GM10248 (cell line): ENCODE results near the gene LRRC47.
"Not testable (repeated sequence)": the region's sequence is repeated elsewhere in the genome, so short reads cannot be mapped to it uniquely, and the experiment has no call there.

Source experiments
- CTCF ChIA-PET: fragments of 300-600 bp; sonication (Branson Sonifier 250); formaldehyde crosslinking; extraction: SDS; loops from one replicate; lab custom pipeline; 2021; ENCODE audit warnings: antibody characterized with exemption; lab: Yijun Ruan, JAX
- POLR2A ChIA-PET: fragments of 350-650 bp; sonication (Branson Sonifier 250); formaldehyde crosslinking; extraction: SDS; loops from one replicate; lab custom pipeline; 2020; ENCODE audit warnings: antibody characterized with exemption; lab: Yijun Ruan, JAX
- DNase-seq: peaks from one replicate; pipeline ENCODE4 v3.0.0; 2012; ENCODE audit errors: extremely low spot score
- CTCF ChIP-seq: IDR thresholded peaks from 2 replicates; pipeline ENCODE4 v1.5.1; 2012; ENCODE audit warnings: mild to moderate bottlenecking, low read depth; ENCODE audit errors: extremely low read depth, missing control alignments, control extremely low read depth

LRRC47 gene

DNA sequence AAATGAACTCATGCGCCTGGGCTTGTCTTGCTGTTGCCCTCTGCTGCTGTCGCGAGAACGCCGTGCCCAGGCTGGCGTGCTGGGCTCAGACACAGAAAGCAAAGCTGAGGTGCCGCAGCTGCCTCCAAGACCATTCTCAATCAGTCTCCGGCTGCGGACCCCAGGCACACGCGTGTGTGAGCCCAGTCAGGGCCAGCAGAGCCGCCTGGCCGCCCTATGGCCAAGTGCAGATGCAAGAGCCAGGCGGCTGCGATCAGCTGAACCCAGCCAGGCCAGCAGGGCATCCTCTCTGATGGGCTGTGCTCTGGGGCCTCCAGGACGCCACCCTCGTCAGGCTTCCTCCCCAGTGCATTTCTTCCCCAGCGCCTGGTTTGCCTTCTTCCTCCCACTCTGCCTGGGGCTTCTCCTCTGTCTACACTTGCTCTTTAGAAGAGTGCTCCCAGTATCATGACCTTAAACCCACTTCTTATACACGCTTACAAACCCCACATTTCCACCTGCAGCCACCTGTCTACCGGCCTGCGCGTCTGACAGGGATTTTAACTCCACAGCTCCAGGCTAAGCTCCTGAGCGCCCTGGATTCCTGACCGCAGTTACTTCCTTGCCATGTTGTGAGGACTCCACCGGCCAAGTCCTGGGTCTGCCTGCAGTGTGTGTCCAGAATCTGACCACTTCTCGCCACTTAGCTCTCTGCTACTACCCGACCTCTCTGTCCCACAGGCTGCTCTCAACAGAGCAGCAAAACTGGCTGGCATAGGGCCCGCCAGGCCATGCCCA lies 21.7 kb upstream of the LRRC47 start:
- CTCF ChIA-PET: no interaction called here
- no peak for TF ChIP-seq CTCF
- no peak for DNase-seq
- POLR2A ChIA-PET: no interaction called here

DNA sequence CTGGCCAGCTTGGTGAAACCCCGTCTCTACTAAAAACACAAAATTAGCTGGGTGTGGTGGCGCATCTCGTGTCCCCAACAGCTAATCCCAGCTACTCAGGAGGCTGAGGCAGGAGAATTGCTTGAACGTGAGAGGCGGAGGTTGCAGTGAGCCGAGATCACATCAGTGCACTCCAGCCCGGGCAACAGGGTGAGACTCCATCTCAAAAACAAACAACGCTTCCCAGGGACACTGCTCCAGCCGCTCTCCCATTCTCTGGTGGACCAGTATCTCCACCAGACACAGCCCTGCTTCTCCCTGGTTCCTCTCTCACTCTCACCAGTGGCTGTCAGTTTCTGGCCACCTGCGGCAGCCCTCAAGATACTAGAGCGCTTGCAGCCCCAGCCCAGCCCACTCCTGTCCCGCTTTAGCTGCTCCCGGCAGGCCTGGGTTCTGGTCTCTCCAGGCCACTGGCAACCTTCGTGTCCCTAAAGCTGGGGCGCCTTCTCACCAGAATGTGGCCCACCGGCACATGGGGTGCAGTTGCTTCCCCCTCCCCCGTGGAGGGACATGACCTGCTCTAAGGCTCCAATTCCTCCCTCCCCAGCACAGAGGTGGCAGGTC lies 20.9 kb upstream of the LRRC47 start:
- TF ChIP-seq CTCF: no peak
- ChIA-PET POLR2A (no interaction called here), CTCF (no interaction called here)
- DNase-seq: no peak

DNA sequence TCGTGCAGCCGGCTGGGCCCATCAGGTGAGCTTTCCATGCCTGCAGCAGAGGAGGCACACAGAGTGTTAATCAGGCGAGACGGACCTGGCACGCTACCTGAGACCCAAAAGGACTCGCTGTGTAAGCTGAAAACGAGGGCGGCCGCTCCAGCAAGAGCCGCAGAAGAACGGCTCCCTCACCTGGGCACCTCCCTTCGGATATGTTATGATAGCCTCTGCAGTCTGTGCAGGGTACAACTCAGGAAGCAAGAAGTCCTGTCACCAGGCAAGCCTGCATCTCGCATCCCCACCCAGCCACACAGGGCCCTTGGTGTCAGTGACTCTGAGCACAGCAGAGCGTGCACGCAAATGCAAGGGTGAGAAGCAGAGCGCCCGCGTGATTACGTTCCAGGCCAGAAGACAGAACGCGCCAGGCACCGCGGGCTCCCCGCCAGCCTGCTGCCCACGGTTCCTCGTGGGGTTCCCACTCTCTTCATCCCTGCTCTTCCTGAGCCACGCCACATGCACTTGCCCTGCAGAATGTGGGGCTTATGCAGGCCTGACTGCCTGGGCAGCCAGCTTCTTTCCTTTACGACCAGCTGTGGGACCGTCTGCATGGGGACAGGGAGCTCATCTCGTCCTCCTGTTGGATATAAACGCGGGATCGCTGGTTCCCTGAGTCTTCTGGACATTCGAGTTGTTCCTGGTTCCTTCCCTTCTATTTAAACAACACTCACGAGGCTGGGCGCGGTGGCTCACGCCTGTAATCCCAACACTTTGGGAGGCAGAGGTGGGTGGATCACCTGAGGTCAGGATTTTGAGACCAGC lies 20.2 kb upstream of the LRRC47 start:
- DNase-seq: no peak
- TF ChIP-seq CTCF: no peak
- ChIA-PET CTCF (no interaction called here), POLR2A (no interaction called here)

- no peak for TF ChIP-seq CTCF
- ChIA-PET CTCF (no interaction called here), POLR2A (no interaction called here)
- DNase-seq: no peak
These were observed 18.7 kb upstream of the LRRC47 start for GRCh38 chr1:3814771-3815561.

- CTCF ChIA-PET: no interaction called here
- POLR2A ChIA-PET: no interaction called here
- no peak for TF ChIP-seq CTCF
- no peak for DNase-seq
These were observed 17.8 kb upstream of the LRRC47 start for GRCh38 chr1:3814065-3814464.

DNA sequence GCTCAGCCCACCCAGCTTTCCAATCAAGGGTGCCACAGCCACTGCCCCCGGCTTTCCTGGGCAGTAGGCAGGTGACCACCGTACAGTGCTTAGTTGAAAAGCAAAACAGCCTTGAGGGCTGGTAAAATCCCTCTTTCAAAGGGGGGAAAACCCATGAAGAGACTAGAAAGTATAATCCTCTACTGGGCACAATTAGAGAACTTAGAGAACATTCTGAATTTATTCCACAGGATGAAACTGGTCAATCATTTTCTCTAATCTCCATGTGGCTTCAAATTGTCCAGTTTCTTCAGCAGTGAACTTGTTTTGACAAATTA lies 15.3 kb upstream of the LRRC47 start:
- CTCF ChIA-PET: interaction anchor here (2.1 kb wide), 1 partner anchor 36 kb away, joined by 4 read pairs; no protein-coding TSS in a partner anchor
- POLR2A ChIA-PET: no interaction called here
- TF ChIP-seq CTCF: no peak
- DNase-seq: no peak

DNA sequence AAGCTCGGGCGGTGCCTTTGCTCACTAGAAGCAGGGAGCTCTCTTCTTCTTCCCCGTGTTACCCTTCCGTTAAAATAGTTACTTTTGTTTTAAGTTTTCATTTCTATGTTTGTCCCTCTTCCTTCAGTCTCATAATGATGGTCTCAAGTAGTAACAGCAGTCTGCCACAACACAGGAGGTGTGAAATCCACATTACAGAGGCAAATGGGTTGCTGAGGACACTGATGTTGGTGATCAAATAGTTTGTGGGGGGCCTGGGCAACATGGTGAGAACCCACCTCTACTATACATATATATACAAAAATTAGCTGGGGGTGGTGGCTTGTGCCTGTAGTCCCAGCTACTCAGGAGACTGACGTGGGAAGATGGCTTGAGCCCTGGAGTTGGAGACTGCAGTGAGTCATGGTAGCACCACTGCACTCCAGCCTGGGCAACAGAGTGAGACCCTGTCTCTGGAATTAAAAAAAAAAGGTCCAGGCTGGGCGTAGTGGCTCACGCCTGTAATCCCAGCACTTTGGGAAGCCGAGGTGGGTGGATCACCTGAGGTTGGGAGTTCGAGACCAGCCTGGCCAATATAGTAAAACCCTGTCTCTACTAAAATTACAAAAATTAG lies 14.0 kb upstream of the LRRC47 start:
- POLR2A ChIA-PET, DNase-seq: not testable (repeated sequence)
- CTCF ChIA-PET: interaction anchor here (2.1 kb wide), 1 partner anchor 34 kb away, joined by 4 read pairs; no protein-coding TSS in a partner anchor
